HG03064 (cell line): ENCODE results near the gene MIGA2.

Source experiments
- ATAC-seq: cut with Tn5 transposase; IDR thresholded peaks from one replicate; pipeline ENCODE4 v1.9.1; 2021; ENCODE audit warnings: low read depth; ENCODE audit not compliant: unreplicated experiment

The MIGA2 gene

DNA sequence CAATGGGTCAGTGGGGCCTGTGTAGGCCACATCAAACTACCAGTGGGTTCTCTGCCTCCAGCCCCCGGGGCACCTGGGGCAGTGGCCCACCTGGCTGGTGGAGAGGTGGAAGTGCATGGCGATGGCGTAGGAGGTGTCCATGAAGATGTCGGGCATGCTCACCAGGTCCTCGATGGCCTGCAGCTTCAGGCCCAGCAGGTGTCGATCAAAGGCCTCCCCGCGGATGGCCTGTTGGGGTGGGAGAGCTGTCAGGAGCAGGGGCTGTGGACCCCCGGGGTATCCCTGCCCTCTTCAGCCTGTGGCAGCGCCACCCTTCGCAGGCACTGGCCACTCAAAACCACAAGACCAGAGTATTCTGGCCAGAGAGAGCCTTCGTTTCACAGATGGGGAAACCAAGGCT is 59.5 kb downstream of the MIGA2 start:
- no peak for ATAC-seq

GRCh38 chr9:129097671-129098306 is 61.4 kb downstream of the MIGA2 start:
- no peak for ATAC-seq

DNA sequence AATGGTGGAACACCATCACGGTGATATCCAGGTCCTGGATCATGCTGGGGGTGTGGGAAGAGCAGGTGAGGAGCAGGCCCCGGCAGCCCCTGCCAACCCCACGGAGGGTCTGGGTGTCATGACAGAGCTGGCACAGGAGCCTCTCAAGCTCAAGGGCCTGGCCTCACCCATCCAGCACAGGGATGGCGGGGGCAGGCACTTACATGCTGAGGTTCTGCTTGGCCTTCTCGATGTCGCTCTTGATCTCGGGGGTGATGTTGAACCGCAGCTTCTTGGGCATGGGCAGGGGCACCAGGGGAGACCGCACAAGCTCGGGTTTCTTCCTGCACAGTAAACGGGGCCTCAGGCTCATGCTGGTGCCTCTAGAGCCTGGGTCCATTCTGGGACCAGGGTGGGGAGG is 61.9 kb downstream of the MIGA2 start:
- ATAC-seq, result no peak

- ATAC-seq, result no peak
Observed at GRCh38 chr9:129100383-129101169, 64.2 kb downstream of the MIGA2 start.

GRCh38 chr9:129101279-129101678 is 64.9 kb downstream of the MIGA2 start:
- ATAC-seq, result no peak

DNA sequence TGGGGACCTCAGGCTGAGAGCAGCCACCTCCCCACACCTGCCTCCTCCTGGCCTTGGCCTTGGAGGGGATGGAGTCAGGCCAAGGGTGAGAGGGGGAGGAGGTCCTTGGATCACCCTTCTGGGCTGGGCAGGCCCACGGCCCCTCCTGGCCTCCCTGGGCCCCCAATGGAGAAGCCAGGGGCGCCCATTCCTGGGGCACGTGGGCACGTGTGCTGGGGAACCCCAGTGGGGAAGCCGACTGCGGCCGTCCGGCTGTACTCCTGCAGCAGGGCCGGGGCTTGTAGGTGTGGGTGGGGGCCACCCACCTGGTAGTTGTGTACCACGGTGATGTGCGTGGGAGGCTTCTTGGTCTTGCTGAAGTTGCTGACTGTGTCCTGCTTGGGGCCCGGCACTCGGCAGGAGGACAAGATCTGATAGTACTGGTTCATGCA is 65.7 kb downstream of the MIGA2 start:
- no peak for ATAC-seq

DNA sequence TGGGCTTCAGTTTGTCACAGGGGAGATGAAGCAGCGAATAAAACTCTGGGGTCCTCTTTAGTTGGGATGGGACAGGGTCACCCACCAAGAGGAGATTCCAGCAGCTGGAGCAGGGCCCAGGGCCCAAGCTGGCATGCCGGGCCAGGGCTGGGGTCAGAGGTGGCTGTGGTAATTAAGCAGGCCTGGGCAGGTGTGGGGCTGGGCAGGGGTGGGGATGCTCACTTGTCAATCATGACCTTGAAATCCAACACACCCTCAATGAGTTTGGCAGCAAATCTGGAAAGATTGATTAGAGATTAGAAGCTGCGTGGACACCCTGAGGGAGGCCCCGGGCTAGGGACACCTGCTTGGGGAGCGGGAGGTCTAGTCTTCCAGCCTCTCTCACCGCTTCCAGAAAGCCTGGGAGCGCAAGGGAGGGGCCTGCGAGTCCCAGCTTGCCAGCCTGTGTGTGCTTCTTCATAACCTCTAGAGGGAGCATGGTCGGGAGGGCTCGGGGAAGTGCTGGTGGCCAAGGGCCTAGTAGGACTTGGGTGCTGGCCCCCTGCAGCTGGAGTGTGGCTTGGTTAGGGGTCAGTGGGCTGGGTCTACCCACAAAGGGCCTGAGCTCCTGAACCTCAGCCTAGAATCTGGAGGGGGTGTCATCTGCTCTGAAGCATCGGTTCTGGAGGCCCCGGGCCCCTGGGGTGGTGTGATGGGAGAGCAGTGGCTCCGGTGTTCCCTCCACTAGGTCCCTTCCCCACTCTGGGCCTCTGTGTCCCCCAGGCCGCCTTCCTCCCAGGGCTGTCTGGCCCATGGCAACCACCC is 66.6 kb downstream of the MIGA2 start:
- ATAC-seq, result no peak

DNA sequence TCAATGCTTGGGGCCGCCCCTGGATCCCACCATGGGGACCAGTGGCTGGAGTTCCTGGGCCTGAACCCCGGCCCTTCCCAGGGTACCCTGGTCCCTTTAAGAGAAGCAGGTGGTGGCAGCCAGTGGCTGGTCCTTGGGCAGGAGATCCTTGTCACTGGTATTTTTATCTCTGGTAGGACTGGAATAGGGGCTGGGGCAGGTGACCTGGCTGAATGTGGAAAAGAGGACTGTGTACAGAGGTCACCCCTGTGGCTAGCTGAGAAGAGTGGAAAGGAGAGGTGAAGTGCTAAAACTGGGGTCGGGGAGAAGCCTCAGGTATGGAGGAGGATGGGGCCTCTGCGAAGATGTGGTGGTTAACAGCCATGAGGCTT is 67.2 kb downstream of the MIGA2 start:
- ATAC-seq, result no peak

- ATAC-seq, result no peak
Observed at GRCh38 chr9:129104051-129104450, 67.6 kb downstream of the MIGA2 start.

- no peak for ATAC-seq
Observed at GRCh38 chr9:129105857-129106694, 69.7 kb downstream of the MIGA2 start.

GRCh38 chr9:129107651-129108050 is 71.2 kb downstream of the MIGA2 start:
- no peak for ATAC-seq

DNA sequence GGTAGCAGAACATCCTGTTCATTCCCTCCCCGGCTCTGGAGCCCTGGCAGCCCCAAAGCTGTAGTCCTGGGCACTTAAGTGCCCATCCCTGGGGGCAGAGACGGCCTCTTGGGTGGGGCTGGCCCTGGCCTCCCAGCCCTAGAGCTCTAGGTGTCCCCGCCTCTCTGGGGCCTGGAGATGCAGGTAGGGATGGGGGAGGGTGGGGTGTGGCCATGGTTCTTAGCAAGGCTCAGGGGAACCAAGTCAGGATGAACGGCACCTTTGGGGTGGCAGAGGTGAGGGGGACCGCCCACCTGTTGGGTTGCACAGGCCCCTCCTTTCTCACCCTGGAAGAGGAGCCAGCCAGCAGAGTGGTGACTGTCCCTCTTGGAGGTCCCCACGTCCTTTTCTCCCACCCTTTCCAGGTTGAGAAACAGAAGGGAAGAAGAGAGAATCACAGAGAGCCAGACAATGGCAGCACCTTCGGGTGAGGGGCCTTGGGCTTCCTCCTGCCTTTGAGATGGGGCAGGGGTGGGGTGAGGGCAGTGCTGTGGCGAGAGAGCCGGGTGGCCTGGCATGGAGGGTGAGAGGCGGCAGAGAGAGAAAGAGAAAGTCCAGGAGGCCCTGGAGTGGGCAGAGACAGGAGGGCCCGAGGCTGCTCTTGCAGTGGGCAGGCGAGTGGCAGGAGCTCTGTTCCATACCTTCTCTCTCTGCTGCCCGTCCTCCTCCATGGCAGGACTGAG is 71.8 kb downstream of the MIGA2 start:
- ATAC-seq, result no peak

- ATAC-seq, result no peak
Observed at GRCh38 chr9:129108805-129109536, 72.5 kb downstream of the MIGA2 start.

DNA sequence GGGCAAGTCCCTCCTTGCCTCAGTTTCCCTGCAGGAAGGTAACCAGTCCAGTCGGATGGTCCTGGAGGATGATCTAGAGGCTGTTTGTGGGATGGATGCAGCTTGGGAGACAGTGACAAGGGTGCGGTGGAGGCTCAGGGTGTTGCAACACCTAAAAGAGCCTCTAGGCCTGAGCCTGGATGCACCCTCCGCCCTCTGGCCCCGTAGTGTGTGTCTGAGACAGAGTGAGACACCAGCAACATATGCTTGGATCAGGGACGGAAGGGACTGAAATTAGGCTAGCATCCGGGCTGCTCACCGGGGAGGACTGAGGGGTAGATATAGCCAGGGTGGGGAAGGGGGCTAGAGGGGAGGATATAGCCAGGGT is 73.1 kb downstream of the MIGA2 start:
- ATAC-seq, result no peak

DNA sequence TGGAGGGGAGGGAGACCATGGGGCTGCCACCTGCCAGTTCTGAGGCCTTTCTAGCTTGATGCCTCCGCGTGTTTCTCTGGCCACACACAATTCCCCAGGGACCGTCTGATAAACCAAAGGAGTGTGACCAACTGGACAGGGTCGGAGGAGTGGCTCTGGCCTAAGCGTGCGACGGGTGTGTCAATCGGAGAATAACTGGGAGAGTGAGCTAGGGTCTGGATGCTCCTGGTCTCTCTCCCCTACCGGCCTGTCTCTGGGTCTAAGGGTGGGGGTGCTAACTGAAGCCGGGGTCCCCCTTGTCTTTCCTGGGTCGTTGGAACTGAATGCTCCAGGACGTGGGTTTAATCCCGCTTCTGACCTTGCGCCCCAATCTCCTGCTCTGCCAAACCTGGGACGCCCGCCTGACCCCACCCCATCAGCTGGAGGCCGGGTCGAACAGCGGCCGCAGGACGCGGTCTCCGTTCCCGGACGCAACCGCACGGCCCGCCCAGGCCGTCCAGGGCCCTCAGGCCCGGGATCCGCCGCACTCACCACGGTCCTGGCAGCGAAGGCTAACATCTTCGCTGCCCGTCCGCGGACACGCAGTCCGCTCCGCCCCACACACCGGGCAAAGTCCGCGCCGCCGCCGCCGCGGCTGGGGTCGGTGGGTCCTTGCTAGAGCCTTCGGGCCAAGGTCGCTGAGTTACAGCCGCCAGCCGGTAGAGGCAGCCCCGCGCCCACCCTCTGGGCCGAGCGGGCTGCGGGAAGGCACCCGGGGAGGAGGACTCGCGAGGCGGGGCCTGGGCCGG is 73.7 kb downstream of the MIGA2 start:
- no peak for ATAC-seq

DNA sequence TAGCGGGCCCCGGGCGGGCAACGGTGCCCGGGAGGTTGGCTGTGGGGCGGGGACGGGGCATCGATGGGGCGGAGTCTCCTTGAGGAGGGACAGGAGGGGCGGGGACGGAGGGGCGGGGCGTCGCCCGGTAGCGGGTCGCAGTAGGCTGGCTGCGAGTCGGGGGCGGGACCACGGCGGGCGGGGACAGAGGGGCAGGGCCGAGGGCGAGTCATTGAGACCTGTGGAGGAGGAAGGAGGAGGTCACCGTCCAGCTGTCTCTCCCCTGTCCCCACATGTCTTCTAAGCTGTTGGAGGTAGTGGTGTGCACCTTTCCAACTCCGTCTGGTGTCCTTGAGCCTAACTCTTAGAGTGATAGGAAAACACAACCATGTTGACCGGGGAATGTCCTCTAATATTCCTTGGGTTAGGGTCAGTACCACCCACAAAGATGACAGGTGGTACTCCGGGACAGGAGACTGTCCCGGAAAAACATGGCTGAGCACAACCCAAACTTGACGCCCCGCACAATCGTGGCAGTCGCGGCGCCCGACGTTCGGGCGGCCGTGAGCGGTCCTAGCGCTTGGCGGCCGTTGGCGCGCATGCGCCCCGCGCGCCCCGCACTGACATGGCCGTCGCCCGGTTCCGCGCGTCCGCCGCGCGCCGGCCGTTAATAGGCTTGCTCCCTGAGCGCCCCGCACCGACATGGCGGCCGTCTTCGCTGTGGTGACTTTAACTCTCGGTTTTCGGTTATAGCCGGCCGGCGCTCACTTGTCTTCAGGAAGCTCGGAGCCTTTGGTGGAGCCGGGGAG is 74.5 kb downstream of the MIGA2 start, which contains the start of the genes CRAT and PTPA:
CRAT (minus strand) TSS at position 54 of the 788 bp plus-strand sequence. CDS start 284 bp downstream, outside the sequence.
PTPA (plus strand) TSS at position 676 of the 788 bp plus-strand sequence. CDS start 186 bp downstream, outside the sequence.
- peak; percentile 76 for ATAC-seq

DNA sequence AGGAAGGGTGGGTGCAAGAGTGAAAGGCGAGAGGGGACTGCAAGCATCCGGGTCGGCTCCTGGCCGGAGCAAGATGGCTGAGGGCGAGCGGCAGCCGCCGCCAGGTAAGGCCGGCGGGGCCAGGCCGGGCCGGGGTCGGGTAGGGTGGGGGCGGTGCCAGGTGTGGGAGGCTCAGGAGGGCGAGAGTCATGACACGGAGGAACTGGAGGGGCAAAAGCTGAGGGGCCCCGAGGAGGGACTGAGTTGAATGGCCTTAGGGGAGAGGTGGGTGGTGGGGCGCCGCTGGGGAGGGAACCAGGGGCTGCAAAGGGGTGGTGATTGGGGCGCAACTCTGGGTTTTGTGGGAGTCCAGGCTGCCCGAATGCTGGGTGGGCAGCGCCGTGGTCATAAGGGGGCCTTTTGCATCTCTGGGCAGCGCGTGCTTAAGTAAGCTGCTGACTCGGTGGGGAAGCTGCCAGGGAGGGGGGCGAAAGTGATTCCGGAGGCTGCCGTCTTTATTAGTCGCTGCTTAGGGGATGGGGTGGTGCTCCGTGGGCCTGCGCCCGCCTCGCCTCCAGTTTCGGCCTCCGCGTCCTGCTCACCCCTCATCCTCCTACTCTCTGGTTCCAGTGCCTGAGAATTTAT is 75.2 kb downstream of the MIGA2 start:
- ATAC-seq, result peak; percentile 30
